SU-DHL-6 (cell line): Measurements from ENCODE around the gene GSDME.

Experiments
- CTCF ChIP-seq: fragments of 200-600 bp; sonication (generic); IDR thresholded peaks from one replicate; pipeline ENCODE4 v1.5.1; 2017; ENCODE audit warnings: antibody characterized with exemption, mild to moderate bottlenecking, low read length, moderate library complexity; ENCODE audit not compliant: insufficient read depth, poor library complexity, severe bottlenecking
- EZH2phosphoT487 ChIP-seq: fragments of 200-600 bp; sonication (generic), shearing (Covaris generic); conservative IDR thresholded peaks from 2 replicates; pipeline ENCODE4 v1.6.1; 2018; ENCODE audit warnings: mild to moderate bottlenecking, antibody characterized with exemption, low read length, moderate library complexity, mixed read lengths

- TF ChIP-seq CTCF = no peak
- no peak for TF ChIP-seq EZH2phosphoT487
Measured at GRCh38 chr7:24754906-24755506, 2.3 kb downstream of the GSDME start.
